ENCODE results near the gene CASKIN1. TPM values are rescaled to one million over a fixed set of nuclear protein-coding genes. Genes with fewer than 3 reads are reported as not detected.

CASKIN1 gene
- total RNA-seq, 3 donors from 2014 or later (not counting 1 experiment from before 2014, with no cell fraction given), result not detected

GRCh38 chr16:2223942-2224486 is 27.6 kb upstream of the CASKIN1 start:
- Histone ChIP-seq H3K9me3 (ENCODE audit: control insufficient read depth, insufficient read depth, low read length) (no peaks in the 10 kb centered on the region), H3K4me1 (ENCODE audit: control insufficient read depth, insufficient read depth, low read length) (peaks cover 22% of the 10 kb centered on the region), H3K27me3 (ENCODE audit: control insufficient read depth, insufficient read depth, low read length) (no peaks in the 10 kb centered on the region), H3K4me3 (ENCODE audit: low read length) (peak overlapping the region; percentile 97), H3K36me3 (ENCODE audit: control insufficient read depth, insufficient read depth, low read length) (peaks cover 14% of the 10 kb centered on the region), H3K27ac (ENCODE audit: low read length) (peak overlapping the region; percentile 82)
- WGBS (ENCODE audit: insufficient coverage), result 4% methylated on average over 22 of the region's 22 CpGs
- Mint-ChIP-seq H3K27ac (peak overlapping the region; percentile 63 to 88), H3K4me1 (peaks cover 0 to 24% of the 10 kb centered on the region in 2 donors), H3K4me3 (peak overlapping the region; percentile 87), H3K27me3 (ENCODE audit: low read depth in 2 of 2) (no peaks in the 10 kb centered on the region), H3K9me3 (no peaks in the 10 kb centered on the region), H3K36me3 (no peaks in the 10 kb centered on the region)
- TF ChIP-seq, protein P1, sequence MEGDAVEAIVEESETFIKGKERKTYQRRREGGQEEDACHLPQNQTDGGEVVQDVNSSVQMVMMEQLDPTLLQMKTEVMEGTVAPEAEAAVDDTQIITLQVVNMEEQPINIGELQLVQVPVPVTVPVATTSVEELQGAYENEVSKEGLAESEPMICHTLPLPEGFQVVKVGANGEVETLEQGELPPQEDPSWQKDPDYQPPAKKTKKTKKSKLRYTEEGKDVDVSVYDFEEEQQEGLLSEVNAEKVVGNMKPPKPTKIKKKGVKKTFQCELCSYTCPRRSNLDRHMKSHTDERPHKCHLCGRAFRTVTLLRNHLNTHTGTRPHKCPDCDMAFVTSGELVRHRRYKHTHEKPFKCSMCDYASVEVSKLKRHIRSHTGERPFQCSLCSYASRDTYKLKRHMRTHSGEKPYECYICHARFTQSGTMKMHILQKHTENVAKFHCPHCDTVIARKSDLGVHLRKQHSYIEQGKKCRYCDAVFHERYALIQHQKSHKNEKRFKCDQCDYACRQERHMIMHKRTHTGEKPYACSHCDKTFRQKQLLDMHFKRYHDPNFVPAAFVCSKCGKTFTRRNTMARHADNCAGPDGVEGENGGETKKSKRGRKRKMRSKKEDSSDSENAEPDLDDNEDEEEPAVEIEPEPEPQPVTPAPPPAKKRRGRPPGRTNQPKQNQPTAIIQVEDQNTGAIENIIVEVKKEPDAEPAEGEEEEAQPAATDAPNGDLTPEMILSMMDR (IDR thresholded peaks at IDR 0.05), result no peak
- DNase-seq, result peak in 1 of 2 donors; percentile 45
- intact Hi-C loops (cut with micrococcal nuclease), result loop anchor here (1.0 to 5.0 kb wide), 2 partner anchors 27 to 43 kb away; partner anchors contain the start of genes ECI1 and RNPS1
- ATAC-seq, result peak; percentile 6 to 9 (median 7)

DNA sequence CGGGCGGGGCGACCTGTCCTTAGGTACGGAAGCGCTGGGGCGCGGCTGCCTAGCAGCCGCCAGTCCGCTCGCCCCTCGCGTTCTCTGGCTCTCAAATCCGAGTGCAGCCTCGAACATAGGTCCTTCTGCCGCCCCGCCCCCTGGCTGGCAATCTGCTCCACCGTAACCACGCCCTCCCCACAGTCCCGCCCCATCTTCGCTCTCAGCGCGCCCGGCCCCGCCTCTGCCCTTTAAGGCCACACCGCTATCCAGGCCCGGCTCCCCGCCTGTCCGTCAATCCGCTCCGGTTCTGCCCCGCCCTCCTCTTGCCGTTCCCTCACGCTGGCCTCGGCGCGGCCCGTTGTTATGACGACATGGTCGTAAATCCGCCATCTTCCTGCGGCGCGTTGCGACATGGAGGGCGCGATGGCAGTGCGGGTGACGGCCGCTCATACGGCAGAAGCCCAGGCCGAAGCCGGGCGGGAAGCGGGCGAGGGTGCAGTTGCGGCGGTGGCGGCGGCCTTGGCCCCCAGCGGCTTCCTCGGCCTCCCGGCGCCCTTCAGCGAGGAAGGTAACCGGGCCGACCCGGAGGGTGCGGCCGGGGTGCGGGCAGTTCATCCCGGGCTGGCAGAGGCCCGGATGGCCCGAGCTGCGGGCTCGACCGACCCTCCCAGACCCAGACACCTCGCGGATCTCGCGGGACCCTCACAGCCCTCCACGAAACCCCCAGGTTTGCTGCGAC is 27.0 kb upstream of the CASKIN1 start, which contains the start of gene E4F1:
Gene E4F1, plus strand, starts transcription at position 371 of the 721 bp plus-strand sequence. Its CDS starts 23 bp downstream, at position 394.
- DNase-seq (peak; percentile 96 to 99), ATAC-seq (peak; percentile 97 to 100 (median 97))
- Mint-ChIP-seq H3K27ac (peak within 1 kb of the TSS; percentile 63 to 88), H3K27me3 (ENCODE audit: low read depth in 2 of 2) (no peaks in the 10 kb centered on the region), H3K4me3 (peak within 1 kb of the TSS; percentile 87), H3K4me1 (peaks cover 0 to 24% of the 10 kb centered on the region in 2 donors), H3K9me3 (no peaks in the 10 kb centered on the region), H3K36me3 (no peaks in the 10 kb centered on the region)
- TF ChIP-seq, protein P1 (IDR thresholded peaks at IDR 0.05), result no peak
- peak within 1 kb of the TSS; percentile 82 for H3K27ac ChIP-seq (ENCODE audit: low read length)
- intact Hi-C loops (cut with micrococcal nuclease), result loop anchor here (1.0 to 5.0 kb wide), 2 partner anchors 28 to 44 kb away; partner anchors contain the start of genes ECI1 and RNPS1
- H3K27me3 ChIP-seq (ENCODE audit: control insufficient read depth, insufficient read depth, low read length), result no peaks in the 10 kb centered on the region
- no peaks in the 10 kb centered on the region for H3K9me3 ChIP-seq (ENCODE audit: control insufficient read depth, insufficient read depth, low read length)
- peaks cover 22% of the 10 kb centered on the region for H3K4me1 ChIP-seq (ENCODE audit: control insufficient read depth, insufficient read depth, low read length)
- under 1% methylated on average over 82 of the region's 82 CpGs for WGBS (ENCODE audit: insufficient coverage)
- peaks cover 7% of the 10 kb centered on the region for H3K36me3 ChIP-seq (ENCODE audit: control insufficient read depth, insufficient read depth, low read length)
- peak within 1 kb of the TSS; percentile 97 for H3K4me3 ChIP-seq (ENCODE audit: low read length)

GRCh38 chr16:2216330-2216729 is 19.9 kb upstream of the CASKIN1 start:
- TF ChIP-seq, protein P1 (IDR thresholded peaks at IDR 0.05), result no peak
- no peaks in the 10 kb centered on the region for H3K9me3 Mint-ChIP-seq
- H3K36me3 Mint-ChIP-seq, result no peaks in the 10 kb centered on the region
- Histone ChIP-seq H3K9me3 (ENCODE audit: control insufficient read depth, insufficient read depth, low read length) (no peaks in the 10 kb centered on the region), H3K27ac (ENCODE audit: low read length) (no peak overlapping the region), H3K27me3 (ENCODE audit: control insufficient read depth, insufficient read depth, low read length) (no peaks in the 10 kb centered on the region), H3K36me3 (ENCODE audit: control insufficient read depth, insufficient read depth, low read length) (peaks cover 5% of the 10 kb centered on the region), H3K4me3 (ENCODE audit: low read length) (no peak overlapping the region), H3K4me1 (ENCODE audit: control insufficient read depth, insufficient read depth, low read length) (peaks cover 31% of the 10 kb centered on the region)
- peak overlapping the region; percentile 91 for H3K4me3 Mint-ChIP-seq
- peaks cover 0 to 16% of the 10 kb centered on the region in 2 donors for H3K4me1 Mint-ChIP-seq
- WGBS (ENCODE audit: insufficient coverage), result 94% methylated on average over 3 of the region's 4 CpGs
- no peak overlapping the region for H3K27ac Mint-ChIP-seq
- DNase-seq (no peak), ATAC-seq (no peak)
- no peaks in the 10 kb centered on the region for H3K27me3 Mint-ChIP-seq (ENCODE audit: low read depth in 2 of 2)
- intact Hi-C loops (cut with micrococcal nuclease), result loop anchor here (10.0 kb wide), 1 partner anchor 62 kb away; the partner anchor contains the start of gene TRAF7

All from natural killer cell (primary cell).